GM12878 (cell line): Measurements from ENCODE around the gene NR3C1.

ENCODE experiments used
- CEBPB ChIP-seq, 2 experiments: fragments of 150-350 bp in 1 of 2; IDR thresholded peaks; 2 replicates each; pipeline ENCODE4 v1.6.1; 2012 to 2014; ENCODE audit warnings: low read depth in 2 of 2, low read length in 2 of 2, borderline replicate concordance in 1 of 2, inconsistent platforms in 1 of 2
- CTCF ChIP-seq, 3 experiments: IDR thresholded peaks in 2 of 3; conservative IDR thresholded peaks in 1 of 3; 2 replicates each; pipeline ENCODE4 v1.5.1; 2011; ENCODE audit warnings: low read depth in 3 of 3, low read length in 3 of 3, mild to moderate bottlenecking in 3 of 3, control low read depth in 2 of 3, moderate library complexity in 2 of 3, inconsistent platforms in 1 of 3, mixed read lengths in 1 of 3; ENCODE audit not compliant: control insufficient read depth in 2 of 3, insufficient read depth in 1 of 3; ENCODE audit errors: extremely low read depth in 1 of 3
- MXI1 ChIP-seq: fragments of 150-350 bp; IDR thresholded peaks from 2 replicates; pipeline ENCODE4 v1.6.1; 2011; ENCODE audit warnings: low read depth, mild to moderate bottlenecking, inconsistent platforms, low read length, improper control_type of control experiment
- POLR2A ChIP-seq: IDR thresholded peaks from 2 replicates; pipeline ENCODE4 v1.6.1; 2011; ENCODE audit warnings: low read depth, mild to moderate bottlenecking, low read length
- TF ChIP-seq, protein P1 (sequence below): fragments of 150-350 bp; IDR thresholded peaks from 2 replicates; pipeline ENCODE4 v1.6.1; 2016; ENCODE audit warnings: low read depth, low read length

DNA sequence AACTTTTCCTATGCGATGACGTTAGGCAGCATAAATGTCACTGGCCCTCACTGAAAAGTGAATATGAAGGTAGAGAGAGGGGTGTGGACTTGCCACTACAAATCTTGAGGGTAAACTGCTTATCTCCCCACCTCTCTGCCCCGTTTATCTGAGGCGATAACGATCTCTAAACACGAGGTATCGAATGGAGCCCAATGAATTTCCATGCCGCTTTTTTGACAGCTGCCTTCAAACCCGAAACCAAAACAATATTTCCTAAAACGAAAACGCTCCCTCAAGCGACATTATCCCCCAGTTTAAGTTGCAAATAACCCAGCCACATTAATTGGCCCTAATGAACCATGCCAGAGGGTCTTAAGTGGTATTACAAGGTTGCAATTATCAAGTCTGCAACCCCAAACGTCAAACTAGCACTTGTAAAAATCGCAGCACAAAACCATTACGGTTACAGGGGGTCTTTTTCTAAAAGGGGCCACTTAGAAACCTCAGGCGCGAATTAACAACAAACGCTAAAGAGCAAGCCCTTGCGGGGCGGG lies 1.4 kb downstream of the NR3C1 start:
- no peak for TF ChIP-seq POLR2A
- TF ChIP-seq, protein P1, sequence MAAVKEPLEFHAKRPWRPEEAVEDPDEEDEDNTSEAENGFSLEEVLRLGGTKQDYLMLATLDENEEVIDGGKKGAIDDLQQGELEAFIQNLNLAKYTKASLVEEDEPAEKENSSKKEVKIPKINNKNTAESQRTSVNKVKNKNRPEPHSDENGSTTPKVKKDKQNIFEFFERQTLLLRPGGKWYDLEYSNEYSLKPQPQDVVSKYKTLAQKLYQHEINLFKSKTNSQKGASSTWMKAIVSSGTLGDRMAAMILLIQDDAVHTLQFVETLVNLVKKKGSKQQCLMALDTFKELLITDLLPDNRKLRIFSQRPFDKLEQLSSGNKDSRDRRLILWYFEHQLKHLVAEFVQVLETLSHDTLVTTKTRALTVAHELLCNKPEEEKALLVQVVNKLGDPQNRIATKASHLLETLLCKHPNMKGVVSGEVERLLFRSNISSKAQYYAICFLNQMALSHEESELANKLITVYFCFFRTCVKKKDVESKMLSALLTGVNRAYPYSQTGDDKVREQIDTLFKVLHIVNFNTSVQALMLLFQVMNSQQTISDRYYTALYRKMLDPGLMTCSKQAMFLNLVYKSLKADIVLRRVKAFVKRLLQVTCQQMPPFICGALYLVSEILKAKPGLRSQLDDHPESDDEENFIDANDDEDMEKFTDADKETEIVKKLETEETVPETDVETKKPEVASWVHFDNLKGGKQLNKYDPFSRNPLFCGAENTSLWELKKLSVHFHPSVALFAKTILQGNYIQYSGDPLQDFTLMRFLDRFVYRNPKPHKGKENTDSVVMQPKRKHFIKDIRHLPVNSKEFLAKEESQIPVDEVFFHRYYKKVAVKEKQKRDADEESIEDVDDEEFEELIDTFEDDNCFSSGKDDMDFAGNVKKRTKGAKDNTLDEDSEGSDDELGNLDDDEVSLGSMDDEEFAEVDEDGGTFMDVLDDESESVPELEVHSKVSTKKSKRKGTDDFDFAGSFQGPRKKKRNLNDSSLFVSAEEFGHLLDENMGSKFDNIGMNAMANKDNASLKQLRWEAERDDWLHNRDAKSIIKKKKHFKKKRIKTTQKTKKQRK: no peak
- no peak for TF ChIP-seq CEBPB (IDR thresholded peaks at IDR 0.05; ENCODE audit: borderline replicate concordance in 1 of 2, low read depth in 2 of 2, low read length in 2 of 2)
- no peak for TF ChIP-seq CTCF (IDR thresholded peaks at IDR 0.05 in 2 of 3, conservative IDR thresholded peaks at IDR 0.05 in 1 of 3; ENCODE audit: control insufficient read depth in 2 of 3, extremely low read depth in 1 of 3, insufficient read depth in 1 of 3, low read depth in 3 of 3, low read length in 3 of 3)
- TF ChIP-seq MXI1: peak; percentile 91
